ENCODE data around the gene GPR89A.

The GPR89A gene

GRCh38 chr1:145707183-145707867 lies 99.5 kb downstream of the GPR89A start, which contains the start of gene PDZK1:
Gene PDZK1 (minus strand): TSS chr1:145707368. CDS start chr1:145688021, 19,347 bp downstream.
- TF ChIP-seq, protein P1, sequence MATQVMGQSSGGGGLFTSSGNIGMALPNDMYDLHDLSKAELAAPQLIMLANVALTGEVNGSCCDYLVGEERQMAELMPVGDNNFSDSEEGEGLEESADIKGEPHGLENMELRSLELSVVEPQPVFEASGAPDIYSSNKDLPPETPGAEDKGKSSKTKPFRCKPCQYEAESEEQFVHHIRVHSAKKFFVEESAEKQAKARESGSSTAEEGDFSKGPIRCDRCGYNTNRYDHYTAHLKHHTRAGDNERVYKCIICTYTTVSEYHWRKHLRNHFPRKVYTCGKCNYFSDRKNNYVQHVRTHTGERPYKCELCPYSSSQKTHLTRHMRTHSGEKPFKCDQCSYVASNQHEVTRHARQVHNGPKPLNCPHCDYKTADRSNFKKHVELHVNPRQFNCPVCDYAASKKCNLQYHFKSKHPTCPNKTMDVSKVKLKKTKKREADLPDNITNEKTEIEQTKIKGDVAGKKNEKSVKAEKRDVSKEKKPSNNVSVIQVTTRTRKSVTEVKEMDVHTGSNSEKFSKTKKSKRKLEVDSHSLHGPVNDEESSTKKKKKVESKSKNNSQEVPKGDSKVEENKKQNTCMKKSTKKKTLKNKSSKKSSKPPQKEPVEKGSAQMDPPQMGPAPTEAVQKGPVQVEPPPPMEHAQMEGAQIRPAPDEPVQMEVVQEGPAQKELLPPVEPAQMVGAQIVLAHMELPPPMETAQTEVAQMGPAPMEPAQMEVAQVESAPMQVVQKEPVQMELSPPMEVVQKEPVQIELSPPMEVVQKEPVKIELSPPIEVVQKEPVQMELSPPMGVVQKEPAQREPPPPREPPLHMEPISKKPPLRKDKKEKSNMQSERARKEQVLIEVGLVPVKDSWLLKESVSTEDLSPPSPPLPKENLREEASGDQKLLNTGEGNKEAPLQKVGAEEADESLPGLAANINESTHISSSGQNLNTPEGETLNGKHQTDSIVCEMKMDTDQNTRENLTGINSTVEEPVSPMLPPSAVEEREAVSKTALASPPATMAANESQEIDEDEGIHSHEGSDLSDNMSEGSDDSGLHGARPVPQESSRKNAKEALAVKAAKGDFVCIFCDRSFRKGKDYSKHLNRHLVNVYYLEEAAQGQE (IDR thresholded peaks at IDR 0.05; ENCODE audit: insufficient read depth in 1 of 2, low read depth in 2 of 2, low read length in 2 of 2), result no peak
- TF ChIP-seq FOXP2 (optimal IDR thresholded peaks at IDR 0.05; ENCODE audit: borderline replicate concordance, extremely low read depth, extremely low read length, insufficient read depth) (no peak), TAF1 (IDR thresholded peaks at IDR 0.05; ENCODE audit: borderline replicate concordance, insufficient read depth, low read length) (no peak), SIN3A (IDR thresholded peaks at IDR 0.05; ENCODE audit: borderline replicate concordance, insufficient read depth, low read length) (no peak), POLR2AphosphoS5 (IDR thresholded peaks at IDR 0.05; ENCODE audit: low read depth, low read length) (no peak)

DNA sequence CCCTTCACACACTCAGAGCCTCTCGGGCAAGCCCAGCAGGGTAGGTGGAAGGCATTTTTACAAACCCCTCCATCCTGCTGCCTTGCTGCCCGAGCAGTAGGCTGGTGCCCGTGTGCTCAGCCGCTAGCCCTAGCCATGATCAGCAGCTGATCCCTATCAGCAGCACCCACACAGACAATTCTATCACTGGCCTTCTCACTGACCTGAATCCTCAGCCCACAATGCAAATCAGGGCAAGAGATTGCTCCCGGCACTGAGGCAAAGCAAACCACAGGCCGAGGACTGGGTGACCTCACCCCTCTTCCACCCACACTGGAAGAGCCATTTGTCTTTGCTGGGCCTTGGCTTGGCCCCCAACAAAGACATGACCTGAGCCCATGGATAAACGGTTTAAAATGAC lies 100.3 kb downstream of the GPR89A start:
- TF ChIP-seq TAF1 (IDR thresholded peaks at IDR 0.05; ENCODE audit: borderline replicate concordance, insufficient read depth, low read length), result no peak

- TF ChIP-seq SIN3A (IDR thresholded peaks at IDR 0.05; ENCODE audit: borderline replicate concordance, insufficient read depth, low read length), result no peak
- TF ChIP-seq POLR2AphosphoS5 (IDR thresholded peaks at IDR 0.05; ENCODE audit: low read depth, low read length), result no peak
- TF ChIP-seq TAF1 (IDR thresholded peaks at IDR 0.05; ENCODE audit: borderline replicate concordance, insufficient read depth, low read length), result no peak
- TF ChIP-seq FOXP2 (optimal IDR thresholded peaks at IDR 0.05; ENCODE audit: borderline replicate concordance, extremely low read depth, extremely low read length, insufficient read depth), result no peak
- TF ChIP-seq, protein P1 (IDR thresholded peaks at IDR 0.05; ENCODE audit: insufficient read depth in 1 of 2, low read depth in 2 of 2, low read length in 2 of 2), result no peak
These were observed 102.7 kb downstream of the GPR89A start for GRCh38 chr1:145710291-145711027.

GRCh38 chr1:145711213-145711651 lies 103.4 kb downstream of the GPR89A start:
- TF ChIP-seq, protein P1 (IDR thresholded peaks at IDR 0.05; ENCODE audit: insufficient read depth in 1 of 2, low read depth in 2 of 2, low read length in 2 of 2), result no peak

DNA sequence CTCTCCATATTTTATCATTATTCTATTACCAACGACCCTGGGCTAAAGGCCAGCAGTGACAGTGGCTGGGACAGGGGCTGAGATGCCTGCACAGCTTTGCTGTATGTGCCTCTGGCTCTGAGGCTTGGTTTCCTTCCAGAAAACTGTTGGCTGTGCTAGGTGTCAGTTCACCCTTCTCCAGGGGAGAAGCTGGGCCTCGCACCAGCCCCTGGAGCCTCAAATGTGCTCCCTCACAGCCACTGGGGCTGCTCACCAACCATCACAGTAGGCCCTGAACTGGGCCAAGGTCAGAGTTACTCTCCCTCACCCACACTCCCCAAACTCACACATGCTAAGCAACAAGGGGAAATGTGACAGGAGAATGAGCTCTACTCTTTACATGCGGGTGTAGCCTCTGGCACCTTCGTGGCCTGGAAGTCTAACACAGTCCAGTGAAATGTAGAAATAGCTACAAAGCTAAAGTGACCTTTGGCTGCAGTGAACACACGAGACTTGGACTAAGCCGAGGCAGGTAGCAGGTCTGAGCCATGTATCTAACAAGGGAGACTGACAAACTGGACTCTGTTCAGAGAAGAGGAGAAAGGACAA lies 106.8 kb downstream of the GPR89A start:
- TF ChIP-seq FOXP2 (optimal IDR thresholded peaks at IDR 0.05; ENCODE audit: borderline replicate concordance, extremely low read depth, extremely low read length, insufficient read depth), result no peak
- TF ChIP-seq POLR2AphosphoS5 (IDR thresholded peaks at IDR 0.05; ENCODE audit: low read depth, low read length), result no peak
- no peak for TF ChIP-seq SIN3A (IDR thresholded peaks at IDR 0.05; ENCODE audit: borderline replicate concordance, insufficient read depth, low read length)
- TF ChIP-seq, protein P1 (IDR thresholded peaks at IDR 0.05; ENCODE audit: insufficient read depth in 1 of 2, low read depth in 2 of 2, low read length in 2 of 2), result no peak
- no peak for TF ChIP-seq TAF1 (IDR thresholded peaks at IDR 0.05; ENCODE audit: borderline replicate concordance, insufficient read depth, low read length)

Data from PFSK-1 (cell line).